Stimulated activated CD8-positive, alpha-beta memory T cell treated with anti-CD3 and anti-CD28 coated beads, Interleukin-4, amount 100 ng/mL, for 4 hours (primary cell): ENCODE data around the gene GMDS.
A peak's percentile ranks its signal among the peaks of the same experiment; 100 is the strongest.

ENCODE experiments used
- DNase-seq, 2 donors: peaks; one replicate each; pipeline ENCODE4 v3.0.0-alpha.2; 2020; ENCODE audit warnings: low read depth in 2 of 2, low spot score in 1 of 2

The GMDS gene

DNA sequence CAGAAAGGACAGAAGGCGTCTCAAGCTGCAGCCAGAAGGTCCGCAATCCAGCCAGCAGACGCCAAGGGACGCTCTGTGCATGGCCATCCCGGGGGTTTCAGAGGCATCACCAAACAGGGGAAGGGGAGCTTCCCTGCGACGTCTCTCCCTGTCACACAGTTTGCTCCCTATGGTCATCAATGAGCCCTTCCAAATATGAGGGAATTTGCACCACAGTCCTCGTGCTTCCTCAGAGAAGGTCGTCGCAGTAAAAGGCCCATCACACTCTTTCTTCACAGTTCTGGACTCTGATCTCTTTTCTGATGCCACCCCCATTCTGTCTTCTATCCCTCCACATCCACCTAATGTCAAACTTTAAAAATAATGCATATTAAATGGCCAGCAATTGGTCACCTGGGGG is 645.9 kb downstream of the GMDS start:
- no peak for DNase-seq

GRCh38 chr6:1598886-1599285 is 646.5 kb downstream of the GMDS start:
- DNase-seq = no peak

DNA sequence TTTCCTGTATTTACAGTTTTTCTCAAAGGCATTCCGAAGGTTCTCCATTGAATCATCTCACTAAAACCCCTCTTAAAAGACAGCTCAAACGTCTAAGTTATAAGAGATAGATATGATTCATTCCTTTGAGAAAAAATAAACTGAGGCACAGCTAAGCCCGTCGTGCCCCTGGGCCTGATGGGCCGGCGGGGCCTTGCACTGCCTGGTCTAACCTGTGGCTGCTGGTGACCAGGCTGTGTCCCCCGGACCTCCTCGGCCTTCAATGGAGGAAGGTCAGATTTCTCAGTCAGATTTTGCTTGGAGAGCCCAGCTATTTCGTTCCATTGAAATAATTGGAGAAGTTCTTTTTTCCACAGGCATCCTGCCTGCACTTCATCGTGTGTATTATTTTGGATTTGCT is 647.0 kb downstream of the GMDS start:
- DNase-seq = no peak

DNA sequence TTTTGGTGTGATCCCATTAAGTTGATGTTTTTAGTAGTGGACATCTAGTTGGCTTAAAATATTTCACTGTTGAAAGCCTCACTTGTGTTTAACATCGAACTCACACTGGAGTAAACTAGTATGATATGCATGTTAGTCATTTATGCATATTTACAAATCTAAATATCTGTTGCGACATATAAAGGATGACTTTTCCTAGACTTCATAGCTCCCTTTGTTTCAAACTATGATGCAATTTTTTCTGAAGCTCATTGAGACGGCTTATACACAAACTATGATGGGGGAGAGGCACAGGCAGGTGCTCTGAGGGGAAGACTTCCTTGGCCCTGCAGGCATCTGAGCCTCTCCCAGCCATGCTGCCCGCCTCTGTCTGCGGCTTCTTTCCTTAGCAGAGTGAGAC is 647.5 kb downstream of the GMDS start:
- no peak for DNase-seq

DNA sequence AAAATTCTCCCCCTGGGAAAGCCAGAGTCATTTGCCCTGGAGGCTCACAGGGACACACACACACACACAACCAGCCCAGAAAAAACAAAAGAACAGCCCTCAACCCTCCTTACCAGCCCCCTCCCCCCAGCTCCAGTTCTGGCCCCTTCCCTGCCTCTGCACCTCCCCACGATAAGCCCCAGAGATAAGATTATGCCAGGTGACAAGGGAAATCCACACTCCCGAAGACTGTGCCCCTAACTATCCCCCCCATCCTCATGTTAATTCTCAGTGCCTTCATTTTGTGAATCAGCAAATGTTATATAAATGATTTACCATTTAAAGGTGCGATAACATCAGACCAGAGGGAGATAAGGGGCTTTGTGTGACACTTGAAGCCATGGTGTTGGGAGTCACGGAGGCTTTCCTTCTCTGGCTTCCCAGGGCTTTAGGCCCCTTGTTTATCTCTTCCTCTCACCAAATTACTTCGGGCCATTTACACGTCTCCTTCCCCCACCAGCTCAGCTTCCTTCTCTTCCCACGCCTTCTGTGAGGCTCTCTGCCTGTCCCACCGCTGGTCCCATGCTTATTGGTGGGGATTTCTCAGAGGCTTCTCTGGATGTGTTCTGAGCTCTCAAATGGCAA is 648.2 kb downstream of the GMDS start:
- no peak for DNase-seq

GRCh38 chr6:1596088-1596852 is 649.1 kb downstream of the GMDS start:
- peak; percentile 28 to 41 for DNase-seq

- DNase-seq = no peak
These were observed 649.9 kb downstream of the GMDS start for GRCh38 chr6:1595271-1596087.

- no peak for DNase-seq
These were observed 650.8 kb downstream of the GMDS start for GRCh38 chr6:1594445-1595200.

- no peak for DNase-seq
These were observed 651.5 kb downstream of the GMDS start for GRCh38 chr6:1593958-1594314.

DNA sequence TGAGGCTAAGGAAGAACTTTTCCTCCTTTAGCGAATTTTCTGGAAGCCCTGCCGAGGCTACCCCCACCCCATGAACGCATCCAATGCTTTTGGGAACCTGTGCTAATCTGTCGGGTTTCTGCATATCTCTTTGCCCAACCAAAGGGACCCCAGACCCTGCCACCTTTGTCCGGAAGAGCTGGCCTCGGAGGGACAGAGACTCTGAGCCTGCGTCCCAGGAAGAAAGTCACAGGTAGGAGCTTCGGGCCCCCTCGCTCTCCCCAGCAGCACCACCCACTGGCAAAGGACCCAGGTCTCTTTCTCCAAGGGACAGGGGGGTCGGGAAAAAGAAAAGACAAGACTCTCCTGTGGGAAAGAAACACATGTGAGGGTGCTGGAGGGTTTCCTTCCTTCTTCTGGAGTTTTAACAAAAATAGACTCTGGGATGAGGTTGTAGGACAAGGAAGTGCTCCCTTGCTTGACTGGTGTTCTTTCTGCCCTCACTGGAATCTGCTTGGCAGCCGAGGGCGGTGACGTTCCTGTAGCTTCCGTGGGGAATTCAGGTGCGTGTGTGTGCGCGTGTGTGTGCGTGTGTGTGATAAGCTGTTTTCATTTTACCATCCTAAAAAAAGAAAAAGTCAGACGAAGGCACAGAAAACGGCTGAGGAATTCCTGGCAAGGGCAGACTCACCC is 652.0 kb downstream of the GMDS start:
- no peak for DNase-seq

DNA sequence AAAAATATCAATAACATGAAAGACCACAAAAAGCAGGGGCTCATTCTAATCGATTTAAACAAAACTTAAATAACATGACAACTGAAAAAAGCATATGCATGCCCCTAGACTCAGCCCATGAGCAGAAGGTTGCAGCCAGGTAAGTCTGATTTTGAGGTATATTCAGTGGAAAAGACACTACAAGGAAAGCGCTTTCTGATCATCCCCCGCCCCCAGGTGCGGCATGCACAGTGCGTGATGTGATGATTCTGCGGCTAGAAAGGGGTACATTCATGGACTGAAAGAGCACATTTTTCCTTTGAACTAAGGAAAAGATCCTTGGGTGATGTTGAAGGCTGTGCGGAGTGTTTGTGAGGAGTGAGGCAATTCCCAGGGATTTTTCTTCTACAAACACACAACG is 652.6 kb downstream of the GMDS start:
- no peak for DNase-seq

DNA sequence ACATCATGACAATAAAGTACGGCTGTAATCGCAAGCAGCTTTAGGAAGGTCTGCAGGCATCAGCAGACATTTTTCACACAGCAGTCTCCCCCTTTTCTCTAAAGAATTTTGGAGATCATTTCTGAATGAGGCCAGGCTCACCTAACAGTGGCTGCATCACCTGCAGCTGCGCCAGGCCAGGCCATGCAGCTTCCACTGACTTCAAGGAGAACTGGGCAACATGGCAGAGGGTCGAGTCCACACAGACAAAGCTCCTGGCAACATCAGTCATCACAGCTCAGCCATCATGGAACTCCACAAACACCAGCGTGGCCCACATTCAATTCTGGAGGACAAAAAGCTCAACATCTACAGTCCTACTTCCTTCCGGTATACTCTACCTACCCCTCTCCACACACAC is 653.5 kb downstream of the GMDS start:
- no peak for DNase-seq

- DNase-seq = no peak
These were observed 654.2 kb downstream of the GMDS start for GRCh38 chr6:1591243-1591642.

GRCh38 chr6:1590580-1590979 is 654.8 kb downstream of the GMDS start:
- DNase-seq = no peak

DNA sequence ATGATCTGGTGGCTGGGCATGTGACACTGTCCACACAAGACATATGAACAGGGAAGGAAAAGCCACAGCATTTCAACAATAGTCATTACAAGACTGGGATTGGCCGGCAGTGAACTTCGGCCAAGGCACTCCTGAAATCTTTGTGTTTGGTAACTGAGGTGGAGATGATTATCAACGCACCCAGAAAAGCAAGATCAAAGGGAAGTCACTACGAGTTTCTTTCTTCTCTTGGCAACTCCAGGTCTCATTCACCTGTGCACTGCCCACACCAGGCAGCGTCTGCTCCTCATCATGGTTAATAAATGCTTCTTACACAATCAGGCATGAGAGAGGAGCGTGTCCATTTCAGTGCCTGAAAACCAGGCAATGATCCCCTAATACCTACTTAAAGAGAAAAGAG is 656.2 kb downstream of the GMDS start:
- no peak for DNase-seq

DNA sequence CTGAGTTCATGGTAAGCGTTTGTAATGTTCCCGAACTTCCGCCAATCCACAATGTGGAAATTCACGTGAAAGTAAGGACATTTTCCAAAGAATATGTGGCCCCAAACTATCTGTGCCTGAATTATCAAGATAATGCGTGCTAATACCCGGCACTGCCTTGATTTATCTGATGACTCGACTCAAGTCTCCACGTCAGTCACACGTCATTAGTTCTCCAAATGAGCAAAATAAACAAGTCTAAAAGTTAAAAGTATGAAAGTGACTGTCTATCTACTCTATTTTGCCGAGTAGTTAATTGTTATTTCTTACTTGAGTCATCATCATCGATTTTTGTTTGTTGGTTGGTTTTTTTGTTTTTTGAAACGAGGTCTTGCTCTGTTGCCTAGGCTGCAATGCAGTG is 657.4 kb downstream of the GMDS start:
- DNase-seq = no peak

- no peak for DNase-seq
These were observed 657.9 kb downstream of the GMDS start for GRCh38 chr6:1587546-1587945.

DNA sequence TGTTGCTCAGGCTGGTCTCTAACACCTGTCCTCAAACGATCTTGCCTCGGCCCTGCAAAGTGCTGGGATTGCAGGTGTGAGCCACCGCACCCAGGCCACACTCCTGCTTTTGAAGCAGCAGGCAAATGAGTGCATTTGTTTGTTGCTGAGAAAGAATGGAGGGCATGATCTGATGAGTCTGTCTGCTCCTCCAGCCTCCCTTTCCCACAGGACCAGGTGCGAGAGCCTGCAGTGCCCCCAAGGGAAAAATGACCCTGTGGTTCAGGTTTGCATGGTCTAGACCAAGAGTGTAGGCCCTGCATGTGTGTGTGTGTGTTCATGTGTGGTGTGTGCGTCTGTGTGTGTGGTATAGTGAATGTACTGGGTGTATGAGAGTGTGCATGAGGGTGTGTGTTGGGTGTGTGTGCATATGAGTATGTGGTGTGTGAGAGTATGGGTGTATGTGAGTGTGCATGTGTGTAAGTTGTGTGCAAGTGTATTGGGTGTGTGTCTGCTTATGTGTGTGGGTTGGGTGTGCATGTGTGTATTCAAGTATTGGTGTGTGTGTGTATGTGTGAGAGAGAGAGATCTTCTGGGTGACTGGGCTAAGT is 658.4 kb downstream of the GMDS start:
- no peak for DNase-seq

- no peak for DNase-seq
These were observed 659.1 kb downstream of the GMDS start for GRCh38 chr6:1586256-1586655.

DNA sequence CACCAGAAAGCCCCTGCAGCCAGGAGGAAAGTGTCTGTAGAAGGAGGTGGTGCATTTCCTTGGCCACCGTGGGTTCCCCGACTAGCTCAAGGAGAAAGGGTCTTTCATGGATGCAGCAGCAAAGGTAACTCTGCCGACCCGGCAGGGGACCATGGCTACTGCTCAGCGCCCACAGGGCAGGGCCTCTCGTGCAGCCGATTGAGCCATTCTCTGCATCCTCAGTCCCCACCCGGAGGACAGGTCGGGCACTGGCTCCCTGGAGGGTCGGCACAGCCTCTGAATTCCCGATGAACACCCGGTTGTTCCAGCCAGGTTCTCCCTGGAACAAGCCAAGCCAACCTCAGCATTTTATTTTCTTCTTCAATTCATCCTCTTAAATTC is 659.7 kb downstream of the GMDS start:
- no peak for DNase-seq
